Lung (tissue), 12 donors: ENCODE results near the gene APBB2. TPM values are rescaled to one million over a fixed set of nuclear protein-coding genes. Genes with fewer than 3 reads are reported as not detected.

Experiments used
- ATAC-seq: fragments of 200-7000 bp; cut with Tn5 transposase; one replicate; pipeline ENCODE4 v1.9.1; 2020; ENCODE audit warnings: moderate number of reproducible peaks; ENCODE audit not compliant: insufficient read depth, low FRiP score
- DNase-seq, 3 donors: peaks; one replicate each; pipeline ENCODE4 v3.0.0-alpha.2; 2013 to 2017
- H3K27ac ChIP-seq, 2 donors: one replicate each; pipeline ENCODE4 v1.5.1; 2013; ENCODE audit warnings: mild to moderate bottlenecking in 2 of 2, moderate library complexity in 2 of 2, control low read depth in 1 of 2, inconsistent platforms in 1 of 2, low read depth in 1 of 2, low read length in 1 of 2
- H3K27me3 ChIP-seq, 3 donors: one replicate each; pipeline ENCODE4 v1.5.1; 2013; ENCODE audit warnings: low read length in 2 of 3; ENCODE audit not compliant: control insufficient read depth in 3 of 3, insufficient read depth in 3 of 3
- H3K36me3 ChIP-seq, 4 donors: one replicate each; pipeline ENCODE4 v1.5.1; 2013; ENCODE audit warnings: low read length in 4 of 4, mild to moderate bottlenecking in 1 of 4, moderate library complexity in 1 of 4; ENCODE audit not compliant: control insufficient read depth in 4 of 4, insufficient read depth in 4 of 4
- H3K4me1 ChIP-seq, 5 donors: one replicate each; pipeline ENCODE4 v1.5.1; 2013; ENCODE audit warnings: low read length in 5 of 5, mild to moderate bottlenecking in 2 of 5, moderate library complexity in 1 of 5; ENCODE audit not compliant: control insufficient read depth in 5 of 5, insufficient read depth in 5 of 5
- H3K4me3 ChIP-seq: one replicate; pipeline ENCODE4 v1.5.1; 2013; ENCODE audit warnings: mild to moderate bottlenecking, control low read depth, moderate library complexity
- H3K9ac ChIP-seq, 2 donors: one replicate each; pipeline ENCODE4 v1.5.1; 2013; ENCODE audit warnings: low read length in 2 of 2, control low read depth in 1 of 2; ENCODE audit not compliant: insufficient read depth in 1 of 2
- H3K9me3 ChIP-seq, 4 donors: one replicate each; pipeline ENCODE4 v1.5.1; 2013; ENCODE audit warnings: low read length in 3 of 4, mild to moderate bottlenecking in 1 of 4, moderate library complexity in 1 of 4; ENCODE audit not compliant: control insufficient read depth in 4 of 4, insufficient read depth in 3 of 4
- CTCF ChIP-seq: IDR thresholded peaks from 2 replicates; pipeline ENCODE4 v1.5.1; 2012; ENCODE audit warnings: mild to moderate bottlenecking; ENCODE audit errors: control extremely low read depth, extremely low read depth
- WGBS, 2 donors: extraction: QIAGEN DNeasy Blood & Tissue Kit; methylation state at CpG; one replicate each; pipeline ENCODE4 v1.1.7; 2013; 5-methylcytosine and 5-hydroxymethylcytosine counted together
- polyA plus RNA-seq, 2 donors: library from polyadenylated mRNA; stranded (reverse); fragments of 200-250 nt; gene quantifications; one replicate each; pipeline ENCODE4 v1.2.1, GENCODE V29; 2013
- total RNA-seq, 2 donors: library from RNA; depleted of rRNA in 1 of 2; stranded (reverse); fragments of >200 nt in 1 of 2; gene quantifications; one replicate each; pipeline ENCODE4 v1.2.1, GENCODE V29; 2014 to 2021
- donor health status: control.
- donor health status: control.
- donor health status: Bipolar disorder and iron deficiency.
- donor health status: healthy.
- donor health status: DM: yes; HTN: yes; CAD: no.

The APBB2 gene
- total and polyA plus RNA-seq, 4 donors = 13.3 to 99.0 (median 40.4) TPM

GRCh38 chr4:40992472-40993295 is 221.7 kb downstream of the APBB2 start:
- no peaks in the 10 kb centered on the region for H3K27me3 ChIP-seq
- 46 to 62% methylated on average over 17 of the region's 17 CpGs for WGBS, 2 donors
- DNase-seq (peak; percentile 20 to 69 (median 44)), ATAC-seq (no peak)
- peak overlapping the region in 1 of 2 donors; percentile 15 for H3K27ac ChIP-seq
- H3K4me1 ChIP-seq = peaks cover 0 to 11% (median 7%) of the 10 kb centered on the region in 5 donors
- no peaks in the 10 kb centered on the region for H3K9me3 ChIP-seq
- H3K36me3 ChIP-seq = no peaks in the 10 kb centered on the region
- no peak overlapping the region for H3K9ac ChIP-seq
- H3K4me3 ChIP-seq = no peak overlapping the region
- no peak for TF ChIP-seq CTCF

- WGBS, 2 donors = 89 to 92% methylated on average over 3 of the region's 3 CpGs
- H3K36me3 ChIP-seq = no peaks in the 10 kb centered on the region
- no peaks in the 10 kb centered on the region for H3K27me3 ChIP-seq
- H3K4me1 ChIP-seq = peaks cover 0 to 11% (median 6%) of the 10 kb centered on the region in 5 donors
- no peak overlapping the region for H3K9ac ChIP-seq
- H3K27ac ChIP-seq = no peak overlapping the region
- no peak for DNase-seq
- no peak for TF ChIP-seq CTCF
- H3K4me3 ChIP-seq = no peak overlapping the region
- H3K9me3 ChIP-seq = no peaks in the 10 kb centered on the region
- ATAC-seq = no peak
Observed at GRCh38 chr4:40991908-40992307, 222.4 kb downstream of the APBB2 start.

- H3K4me3 ChIP-seq = no peak overlapping the region
- no peak overlapping the region for H3K9ac ChIP-seq
- WGBS, 2 donors = 84 to 86% methylated on average over 3 of the region's 3 CpGs
- DNase-seq (no peak), ATAC-seq (no peak)
- no peak for TF ChIP-seq CTCF
- peaks cover 0 to 7% (median 7%) of the 10 kb centered on the region in 5 donors for H3K4me1 ChIP-seq
- H3K27me3 ChIP-seq = no peaks in the 10 kb centered on the region
- no peaks in the 10 kb centered on the region for H3K36me3 ChIP-seq
- no peak overlapping the region for H3K27ac ChIP-seq
- no peaks in the 10 kb centered on the region for H3K9me3 ChIP-seq
Observed at GRCh38 chr4:40990899-40991265, 223.5 kb downstream of the APBB2 start.
